ENCODE data around the gene DUX4.
"Not testable (repeated sequence)": the region's sequence is repeated elsewhere in the genome, so short reads cannot be mapped to it uniquely, and the experiment has no call there.

Gene DUX4

DNA sequence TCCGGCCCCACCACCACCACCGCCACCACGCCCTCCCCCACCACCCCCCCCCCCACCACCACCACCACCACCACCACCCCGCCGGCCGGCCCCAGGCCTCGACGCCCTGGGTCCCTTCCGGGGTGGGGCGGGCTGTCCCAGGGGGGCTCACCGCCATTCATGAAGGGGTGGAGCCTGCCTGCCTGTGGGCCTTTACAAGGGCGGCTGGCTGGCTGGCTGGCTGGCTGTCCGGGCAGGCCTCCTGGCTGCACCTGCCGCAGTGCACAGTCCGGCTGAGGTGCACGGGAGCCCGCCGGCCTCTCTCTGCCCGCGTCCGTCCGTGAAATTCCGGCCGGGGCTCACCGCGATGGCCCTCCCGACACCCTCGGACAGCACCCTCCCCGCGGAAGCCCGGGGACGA lies at the start of gene DUX4:
TSS of gene DUX4 (plus strand) at position 347 of the 400 bp plus-strand sequence. CDS start at position 347, 0 bp downstream.
- DNase-seq (ENCODE audit: low spot score) = not testable (repeated sequence)

DNA sequence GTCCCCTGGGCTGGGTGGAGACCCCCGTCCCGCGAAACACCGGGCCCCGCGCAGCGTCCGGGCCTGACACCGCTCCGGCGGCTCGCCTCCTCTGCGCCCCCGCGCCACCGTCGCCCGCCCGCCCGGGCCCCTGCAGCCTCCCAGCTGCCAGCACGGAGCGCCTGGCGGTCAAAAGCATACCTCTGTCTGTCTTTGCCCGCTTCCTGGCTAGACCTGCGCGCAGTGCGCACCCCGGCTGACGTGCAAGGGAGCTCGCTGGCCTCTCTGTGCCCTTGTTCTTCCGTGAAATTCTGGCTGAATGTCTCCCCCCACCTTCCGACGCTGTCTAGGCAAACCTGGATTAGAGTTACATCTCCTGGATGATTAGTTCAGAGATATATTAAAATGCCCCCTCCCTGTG lies 1.9 kb downstream of the DUX4 start:
- not testable (repeated sequence) for DNase-seq (ENCODE audit: low spot score)

DNA sequence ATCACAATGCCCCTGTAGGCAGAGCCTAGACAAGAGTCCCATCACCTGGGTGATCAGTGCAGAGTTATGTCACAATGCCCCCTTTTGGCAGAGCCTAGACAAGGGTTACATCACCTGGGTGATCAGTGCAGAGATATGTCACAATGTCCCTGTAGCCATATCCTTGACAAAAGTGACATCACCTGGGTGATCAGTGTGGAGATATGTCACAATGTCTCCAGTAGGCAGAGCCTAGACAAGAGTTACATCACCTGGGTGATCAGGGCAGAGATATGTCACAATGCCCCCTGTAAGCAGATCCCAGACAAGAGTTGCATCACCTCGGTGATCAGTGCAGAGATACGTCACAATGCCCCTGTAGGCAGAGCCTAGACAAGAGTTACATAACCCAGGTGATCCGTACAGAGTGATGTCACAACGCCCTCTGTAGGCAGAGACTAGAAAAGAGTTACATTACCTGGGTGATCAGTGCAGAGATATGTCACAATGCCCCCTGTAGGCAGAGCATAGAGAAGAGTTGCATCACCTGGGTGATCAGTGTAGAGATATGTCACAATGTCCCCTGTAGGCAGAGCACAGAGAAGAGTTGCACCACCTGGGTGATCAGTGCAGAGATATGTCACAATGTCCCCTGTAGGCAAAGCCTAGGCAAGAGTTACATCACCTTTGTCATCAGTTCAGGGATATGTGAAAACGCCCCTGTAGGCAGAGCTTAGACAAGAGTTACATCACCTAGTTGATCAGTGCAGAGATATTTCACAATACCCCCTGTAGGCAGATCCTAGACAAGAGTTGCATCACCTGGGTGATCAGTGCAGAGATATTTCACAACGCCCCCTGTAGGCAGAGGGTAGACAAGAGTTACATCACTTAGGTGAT lies 4.4 kb downstream of the DUX4 start:
- not testable (repeated sequence) for DNase-seq (ENCODE audit: low spot score)

GRCh38 chr4:190178606-190178990 lies 5.0 kb downstream of the DUX4 start:
- not testable (repeated sequence) for DNase-seq (ENCODE audit: low spot score)

- DNase-seq (ENCODE audit: low spot score) = not testable (repeated sequence)
These were observed 5.6 kb downstream of the DUX4 start for GRCh38 chr4:190179030-190179739.

DNA sequence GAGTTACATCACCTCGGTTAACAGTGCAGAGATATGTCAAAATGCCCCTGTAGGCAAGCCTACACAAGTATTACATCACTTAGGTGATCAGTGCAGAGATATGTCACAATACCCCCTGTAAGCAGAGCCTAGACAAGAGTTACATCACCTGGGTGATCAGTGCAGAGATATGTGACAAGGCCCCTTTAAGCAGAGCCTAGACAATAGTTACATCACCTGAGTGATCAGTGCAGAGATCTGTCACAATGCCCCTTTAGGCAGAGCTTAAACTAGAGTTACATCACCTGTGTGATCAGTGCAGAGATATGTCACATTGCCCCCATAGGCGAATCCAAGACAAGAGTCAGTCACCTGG lies 6.1 kb downstream of the DUX4 start:
- not testable (repeated sequence) for DNase-seq (ENCODE audit: low spot score)

GRCh38 chr4:190180947-190181346 lies 7.4 kb downstream of the DUX4 start:
- not testable (repeated sequence) for DNase-seq (ENCODE audit: low spot score)

GRCh38 chr4:190181481-190182100 lies 8.0 kb downstream of the DUX4 start:
- not testable (repeated sequence) for DNase-seq (ENCODE audit: low spot score)

- DNase-seq (ENCODE audit: low spot score) = not testable (repeated sequence)
These were observed 29.9 kb downstream of the DUX4 start for GRCh38 chr4:190203510-190203909.
